HG03159 (cell line): ENCODE data around the gene ATG2A.

ENCODE experiments used
- ATAC-seq: cut with Tn5 transposase; IDR thresholded peaks from one replicate; pipeline ENCODE4 v1.9.1; 2021; ENCODE audit warnings: mild to moderate bottlenecking, moderate library complexity; ENCODE audit not compliant: unreplicated experiment

Gene ATG2A

DNA sequence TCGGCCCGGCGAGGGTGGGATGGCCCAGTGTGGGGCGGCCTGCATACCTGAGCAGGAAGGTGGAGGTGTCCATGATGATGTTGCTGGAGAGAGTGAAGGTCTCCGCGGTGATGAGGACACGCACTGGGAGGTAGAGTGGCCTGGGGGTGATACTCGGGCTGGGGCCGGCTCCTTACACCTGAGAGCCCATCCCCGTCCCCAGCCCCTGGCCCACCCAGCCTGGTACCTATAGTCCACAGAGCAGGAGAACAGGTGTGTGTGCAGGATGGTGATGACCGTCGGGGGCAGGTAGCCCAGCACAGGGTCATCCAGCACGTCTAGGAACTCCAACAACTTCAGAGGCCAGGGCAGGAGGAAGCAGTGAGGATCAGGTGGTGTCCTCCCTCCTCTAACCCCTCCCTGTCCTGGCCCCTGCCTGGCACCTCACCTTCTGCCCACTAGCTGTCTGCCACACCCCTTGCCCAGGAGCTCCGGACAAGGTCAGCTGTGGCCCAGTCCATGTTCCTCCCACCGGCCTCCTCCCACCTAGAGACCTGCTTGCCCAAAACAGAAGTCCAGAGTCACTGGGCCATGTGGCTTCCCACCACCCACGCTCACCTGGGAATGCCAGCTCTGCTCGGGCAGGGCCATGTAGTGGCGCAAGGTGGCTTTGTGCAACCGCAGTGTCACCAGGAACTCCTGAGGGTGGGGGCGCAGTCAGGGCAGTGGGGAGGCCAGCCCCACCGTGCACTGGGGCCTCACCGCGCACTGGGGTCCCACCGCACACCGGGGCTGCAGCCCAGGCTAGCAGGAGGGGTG, 11.3 kb downstream of the ATG2A start:
- ATAC-seq, result no peak

DNA sequence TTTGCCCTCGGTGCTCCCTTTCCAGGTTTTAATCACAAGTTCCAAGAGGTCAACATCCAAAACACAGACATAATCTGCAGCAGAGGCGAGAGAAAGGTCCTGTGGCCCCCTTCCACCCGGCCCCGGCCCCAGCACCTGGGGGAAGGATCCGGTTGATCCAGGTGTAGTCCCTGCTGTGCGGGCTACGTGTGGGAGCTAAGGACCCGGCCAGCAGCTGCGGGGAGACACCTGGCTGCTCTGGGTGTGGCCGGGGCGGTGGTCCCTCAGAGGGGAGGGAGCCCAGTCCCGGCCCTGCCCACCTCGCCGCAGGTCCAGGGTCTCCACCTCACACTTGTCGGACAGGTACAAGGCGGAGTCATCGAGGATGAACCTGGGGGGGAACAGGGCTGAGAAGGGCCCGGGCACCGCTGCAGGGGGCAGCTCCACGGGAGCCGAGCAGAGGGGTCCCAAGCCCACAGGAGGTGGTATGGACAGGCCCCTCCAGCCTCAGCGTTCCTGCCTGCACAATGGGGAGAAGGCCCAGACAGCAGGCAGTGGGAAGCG, 13.6 kb downstream of the ATG2A start:
- no peak for ATAC-seq

- ATAC-seq, result no peak
Measured at GRCh38 chr11:64902102-64902900, 14.7 kb downstream of the ATG2A start.

DNA sequence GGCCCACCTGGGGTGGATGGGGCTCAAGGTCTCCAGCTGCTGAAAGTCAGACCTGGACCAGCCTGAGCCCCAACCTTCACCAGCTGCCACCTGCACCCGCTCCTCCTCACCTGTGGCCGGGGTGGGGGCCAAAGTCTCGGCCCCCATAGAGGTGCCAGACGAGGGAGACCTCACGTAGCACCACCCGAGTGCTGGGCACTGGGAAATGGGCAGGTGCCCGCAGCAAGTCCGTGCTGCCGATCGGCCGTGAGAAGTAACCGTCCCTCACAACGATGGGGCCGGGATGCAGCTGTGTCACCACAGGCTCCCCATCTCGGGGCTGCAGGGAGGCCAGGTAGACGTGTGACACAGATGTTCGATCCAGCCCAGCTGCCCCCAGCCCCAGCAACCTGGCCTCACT, 16.2 kb downstream of the ATG2A start:
- no peak for ATAC-seq

- no peak for ATAC-seq
Measured at GRCh38 chr11:64900263-64900678, 16.7 kb downstream of the ATG2A start.

- no peak for ATAC-seq
Measured at GRCh38 chr11:64898541-64898940, 18.5 kb downstream of the ATG2A start.

DNA sequence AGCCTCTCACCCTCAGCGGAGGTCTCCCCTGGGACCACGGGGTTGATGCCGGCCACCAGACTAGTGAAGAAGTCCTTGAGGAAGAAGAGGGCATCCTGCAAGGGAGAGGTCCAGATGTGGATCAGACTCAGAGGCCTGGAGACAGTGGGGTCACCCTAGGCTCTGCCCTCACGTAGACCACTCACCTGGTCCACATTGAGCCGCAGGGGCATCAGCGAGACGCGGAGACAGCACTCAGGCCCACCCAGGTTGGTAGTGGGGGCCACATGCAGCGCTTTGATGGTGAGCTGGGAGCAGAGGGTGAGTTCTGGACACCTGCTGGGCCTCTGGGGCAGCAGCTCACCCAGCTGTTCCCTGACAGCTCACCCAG, 18.9 kb downstream of the ATG2A start:
- ATAC-seq, result no peak

DNA sequence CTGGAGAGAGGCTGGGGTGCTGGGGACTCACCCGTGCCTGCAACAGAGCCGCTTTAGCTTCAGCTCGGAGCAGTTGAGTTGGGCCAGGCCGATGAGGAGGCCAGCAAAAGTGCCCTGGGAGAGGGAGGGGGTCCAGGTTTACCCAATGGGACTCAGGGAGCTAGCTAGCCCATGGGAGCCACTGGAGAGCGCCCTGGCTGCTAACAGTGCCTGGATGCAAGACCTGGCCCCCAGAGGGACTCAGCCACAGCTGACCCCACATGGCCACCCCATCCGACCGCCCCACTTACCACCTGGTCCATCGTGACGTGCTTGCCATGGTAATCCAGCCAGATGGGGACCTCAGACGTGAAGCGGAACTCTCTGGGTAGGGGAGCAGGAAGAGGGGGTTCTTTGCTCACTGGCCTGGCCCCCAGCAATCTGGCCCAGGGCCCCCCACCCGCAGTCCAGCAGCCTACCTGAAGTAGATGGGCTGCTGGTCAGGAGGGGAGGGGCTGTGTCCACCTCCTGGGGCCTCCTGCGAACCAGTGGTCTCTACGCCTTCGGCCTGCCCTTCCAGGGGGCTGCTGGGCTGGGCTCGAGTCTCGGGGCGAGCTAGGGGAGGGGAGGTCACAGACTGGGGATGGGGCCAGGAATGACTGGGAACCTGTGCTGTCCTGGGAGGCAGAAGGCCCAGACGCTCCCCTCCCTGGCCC, 19.5 kb downstream of the ATG2A start:
- ATAC-seq, result no peak

- ATAC-seq, result no peak
Measured at GRCh38 chr11:64896448-64897022, 20.5 kb downstream of the ATG2A start.

DNA sequence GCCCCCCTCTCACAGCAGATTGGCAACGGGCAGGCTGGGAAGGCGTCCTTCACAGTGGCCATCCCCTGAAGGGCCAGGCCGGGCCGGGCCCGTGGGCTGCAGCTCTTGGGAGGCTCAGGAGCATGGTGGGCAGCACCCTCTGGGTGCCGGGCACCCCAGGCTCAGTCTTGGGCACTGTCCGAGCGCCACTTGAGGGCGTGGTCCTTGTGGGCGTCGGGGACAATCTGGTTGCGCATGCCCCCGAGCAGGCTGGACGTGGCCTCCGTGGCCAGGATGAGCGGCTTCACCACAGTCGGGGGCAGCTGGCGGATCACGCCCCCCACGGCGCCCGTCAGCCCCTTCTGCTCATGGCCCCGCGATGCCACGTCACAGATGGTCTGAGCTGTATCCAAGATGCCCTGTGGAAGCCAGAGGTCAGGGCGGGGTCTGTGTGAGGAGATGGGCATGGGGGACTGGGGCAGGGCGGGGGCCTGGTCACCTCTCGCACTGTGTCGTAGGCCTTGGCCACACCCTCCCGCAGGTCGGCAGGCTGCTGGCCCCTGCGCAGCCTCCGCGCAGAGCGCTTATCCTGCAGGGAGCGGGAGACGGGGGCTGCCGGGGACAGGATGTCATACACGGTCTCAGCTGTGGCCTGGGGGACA, 22.1 kb downstream of the ATG2A start:
- ATAC-seq, result no peak

DNA sequence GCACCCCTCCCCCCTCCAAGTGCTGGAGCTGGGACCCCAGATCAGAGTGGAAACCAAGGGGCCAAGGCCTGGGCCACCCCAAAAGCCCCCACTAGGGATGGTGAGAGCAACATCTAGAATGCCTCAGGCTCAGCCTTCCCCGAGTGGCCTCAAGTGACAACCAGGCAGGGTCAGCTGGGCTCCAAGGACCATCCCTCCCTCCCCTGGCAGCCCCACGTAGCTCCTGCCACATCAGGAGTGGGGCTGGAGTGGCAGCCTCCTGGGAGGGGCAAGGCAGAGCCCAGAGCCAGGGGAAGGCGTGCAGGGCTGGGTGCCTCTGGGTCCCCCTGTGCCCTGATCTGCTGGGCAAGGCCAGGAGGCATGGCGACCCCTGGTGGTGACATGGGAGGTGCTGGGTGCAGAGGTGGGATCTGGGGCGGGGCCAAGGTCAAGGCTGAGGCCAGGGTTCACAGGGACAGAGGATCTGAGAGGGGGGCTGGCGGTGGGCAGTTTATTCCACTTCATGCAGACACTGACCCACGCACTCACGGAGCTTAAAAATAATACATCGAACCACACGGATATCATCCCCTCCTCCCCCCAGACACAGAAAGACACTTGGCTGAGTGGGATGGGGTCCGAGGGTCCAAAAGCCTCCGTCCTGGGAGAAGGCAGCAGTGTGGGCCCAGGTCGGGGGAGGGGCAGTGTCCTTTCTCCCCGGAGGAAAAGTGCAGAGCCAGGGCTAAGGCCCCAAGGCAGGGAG, 22.8 kb downstream of the ATG2A start:
- no peak for ATAC-seq

DNA sequence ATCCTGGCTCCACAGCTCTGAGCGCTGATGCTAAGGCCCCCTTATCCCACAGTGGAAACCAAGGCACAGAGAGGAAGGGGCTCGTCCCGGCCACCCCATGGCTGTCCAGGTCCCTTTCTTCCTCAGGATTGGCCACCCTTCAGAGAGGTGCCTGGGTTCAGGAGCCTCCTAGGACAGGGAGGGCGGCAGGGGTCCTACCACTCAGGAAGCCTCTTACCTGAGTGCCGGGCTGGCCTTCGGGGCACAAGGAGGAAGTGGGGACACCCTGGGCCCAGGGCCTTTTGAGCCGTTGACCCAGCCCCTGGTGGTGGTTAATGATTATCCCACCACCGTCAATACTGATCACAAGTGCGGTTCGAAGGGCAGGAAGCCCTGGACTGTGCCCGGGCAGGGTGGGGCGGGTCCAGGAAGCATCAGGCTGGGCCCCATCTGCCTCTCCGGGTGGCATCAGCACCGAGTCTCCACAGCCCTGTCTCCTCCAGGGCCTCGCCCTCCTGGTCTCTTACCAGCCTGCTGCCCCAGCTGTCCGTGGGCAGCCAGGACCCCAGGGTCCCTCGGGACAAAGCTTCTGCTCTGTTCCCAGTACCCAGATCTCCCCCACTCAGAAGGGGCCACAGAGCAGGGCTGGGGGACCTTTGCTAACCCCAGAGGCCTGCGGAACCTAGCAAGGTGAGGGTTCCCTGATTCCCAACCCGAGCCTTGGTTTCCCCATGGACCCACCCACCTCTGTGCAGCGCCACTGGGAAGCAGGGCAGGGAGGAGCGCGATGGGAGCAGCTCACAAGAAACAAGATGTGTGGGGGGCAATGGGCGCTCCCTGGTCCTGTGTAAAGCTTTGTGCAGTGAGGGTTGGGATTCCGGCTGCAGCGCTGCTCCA, 23.6 kb downstream of the ATG2A start:
- ATAC-seq, result no peak

DNA sequence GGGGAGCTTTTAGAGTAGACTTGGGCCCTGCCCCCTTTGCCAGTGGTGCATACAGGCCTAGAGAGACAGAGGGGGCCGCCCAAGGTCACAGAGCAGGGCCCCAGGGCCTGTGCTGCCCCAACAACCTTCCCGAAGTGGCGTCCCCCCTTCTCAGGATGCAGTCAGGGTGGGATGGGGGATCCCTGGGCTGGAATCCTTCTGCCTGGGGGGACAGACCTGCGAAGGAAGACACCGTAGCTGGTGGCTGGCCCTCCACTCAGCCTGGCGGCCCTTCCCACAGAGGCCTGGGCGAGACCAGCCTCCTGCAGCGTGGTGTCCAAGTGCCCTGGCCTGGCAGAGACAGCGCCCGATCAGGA, 24.2 kb downstream of the ATG2A start:
- ATAC-seq, result no peak

DNA sequence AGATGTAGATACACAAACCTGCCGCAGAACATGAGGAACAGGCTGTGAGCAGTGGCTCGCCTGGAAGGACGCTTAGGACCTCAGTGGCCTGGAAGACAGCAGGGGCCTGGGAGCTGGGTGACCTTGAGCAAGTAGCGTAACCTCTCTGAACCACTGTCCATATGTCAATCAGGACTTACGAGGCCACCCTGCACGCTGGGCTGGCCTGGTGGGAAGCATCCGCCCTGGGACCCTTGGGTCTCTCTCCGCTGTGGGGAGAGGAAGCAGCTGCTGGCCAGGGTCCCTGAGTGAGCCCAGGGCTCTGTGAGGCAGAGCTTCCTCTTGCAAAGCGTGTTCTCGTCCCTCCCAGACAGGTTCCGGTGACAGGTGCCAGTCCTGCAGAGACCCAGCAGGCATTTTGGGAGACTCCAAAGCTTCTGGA, 24.6 kb downstream of the ATG2A start:
- no peak for ATAC-seq

GRCh38 chr11:64891880-64892279, 25.1 kb downstream of the ATG2A start:
- no peak for ATAC-seq

- ATAC-seq, result no peak
Measured at GRCh38 chr11:64891215-64891848, 25.7 kb downstream of the ATG2A start.

- ATAC-seq, result no peak
Measured at GRCh38 chr11:64890522-64890939, 26.5 kb downstream of the ATG2A start.

DNA sequence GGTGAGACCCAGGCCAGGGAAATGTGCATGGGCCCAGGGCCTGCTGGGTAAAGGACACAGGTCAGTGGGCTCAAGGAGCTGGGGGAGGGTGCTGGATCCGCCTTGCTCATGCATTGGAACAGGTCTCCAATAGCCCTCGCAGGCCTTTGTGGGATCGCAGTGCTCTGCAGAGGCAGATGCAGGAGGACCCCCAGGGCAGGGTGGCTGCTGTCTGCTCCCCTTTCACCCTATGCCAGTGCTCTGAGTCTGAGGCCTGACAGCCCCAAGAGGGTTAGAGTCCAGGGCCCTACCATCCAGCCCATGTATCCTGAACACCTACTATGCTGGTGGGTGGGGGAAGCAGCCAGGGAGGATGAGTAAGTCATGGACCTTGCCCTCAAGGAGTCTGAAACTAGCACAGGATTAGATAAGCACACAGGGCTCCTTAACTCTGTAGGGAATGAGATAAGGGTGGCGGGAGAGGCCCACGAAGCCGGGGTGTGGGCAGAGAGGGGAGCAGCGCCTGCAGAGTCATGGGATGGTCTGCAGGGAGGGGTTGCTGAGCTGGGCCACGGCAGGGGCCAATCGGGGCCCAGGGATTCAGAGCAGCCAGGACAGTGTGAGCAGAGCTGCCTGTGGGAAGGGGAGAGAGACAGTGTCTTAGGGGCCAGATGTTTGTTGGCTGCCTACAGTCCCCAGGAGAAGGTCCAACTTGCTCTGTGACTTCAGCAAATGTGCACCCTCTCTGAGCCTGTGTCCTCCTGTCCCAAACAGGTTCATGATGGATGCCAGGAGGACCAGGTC, 28.1 kb downstream of the ATG2A start:
- no peak for ATAC-seq
